Measurements from ENCODE around the gene ALS2. TPM values are rescaled to one million over a fixed set of nuclear protein-coding genes. Genes with fewer than 3 reads are reported as not detected.

Gene ALS2
- total RNA-seq, 1 donor from 2014 or later, result 54.0 TPM

Other genes starting within 250 kb of the ALS2 start
- gene TMEM237, start 137.4 kb downstream of the ALS2 start, total RNA-seq, result 35.2 and 37.7 TPM in 2 replicates
- gene MPP4, start 82.3 kb downstream of the ALS2 start, total RNA-seq, result 1.0 and 2.9 TPM in 2 replicates
- 6.6 and 9.3 TPM in 2 replicates for gene CDK15, start 25.6 kb upstream of the ALS2 start, total RNA-seq